Fibroblast of skin of right quadriceps (primary cell): Measurements from ENCODE around the gene NKAIN2.
A peak's percentile ranks its signal among the peaks of the same experiment; 100 is the strongest.

ENCODE experiments used
- DNase-seq: peaks from one replicate; pipeline ENCODE4 v3.0.0-alpha.2; 2013

The NKAIN2 gene

GRCh38 chr6:124792386-124792785 is 988.7 kb downstream of the NKAIN2 start:
- no peak for DNase-seq

- DNase-seq = no peak
Measured at GRCh38 chr6:124793398-124793797, 989.7 kb downstream of the NKAIN2 start.

- peak; percentile 3 for DNase-seq
Measured at GRCh38 chr6:124795643-124796463, 992.2 kb downstream of the NKAIN2 start.

- DNase-seq = no peak
Measured at GRCh38 chr6:124796464-124796970, 992.9 kb downstream of the NKAIN2 start.

- no peak for DNase-seq
Measured at GRCh38 chr6:124797224-124797623, 993.6 kb downstream of the NKAIN2 start.

- no peak for DNase-seq
Measured at GRCh38 chr6:124798942-124799496, 995.4 kb downstream of the NKAIN2 start.

GRCh38 chr6:124799638-124800037 is 996.0 kb downstream of the NKAIN2 start:
- DNase-seq = no peak

GRCh38 chr6:124800222-124800621 is 996.6 kb downstream of the NKAIN2 start:
- DNase-seq = no peak

- DNase-seq = no peak
Measured at GRCh38 chr6:124812067-124812466, 1008.4 kb downstream of the NKAIN2 start.

- DNase-seq = no peak
Measured at GRCh38 chr6:124819346-124819745, 1015.7 kb downstream of the NKAIN2 start.

GRCh38 chr6:124822204-124822613 is 1018.5 kb downstream of the NKAIN2 start:
- DNase-seq = no peak

GRCh38 chr6:124822721-124823120 is 1019.1 kb downstream of the NKAIN2 start:
- DNase-seq = no peak

- no peak for DNase-seq
Measured at GRCh38 chr6:124823240-124824111, 1019.8 kb downstream of the NKAIN2 start.

- no peak for DNase-seq
Measured at GRCh38 chr6:124825564-124825963, 1021.9 kb downstream of the NKAIN2 start.

- DNase-seq = no peak
Measured at GRCh38 chr6:124829822-124830221, 1026.2 kb downstream of the NKAIN2 start.

GRCh38 chr6:124830506-124830905 is 1026.8 kb downstream of the NKAIN2 start:
- no peak for DNase-seq

- DNase-seq = no peak
Measured at GRCh38 chr6:124854338-124854922, 1050.8 kb downstream of the NKAIN2 start.

- DNase-seq = no peak
Measured at GRCh38 chr6:124857746-124858145, 1054.1 kb downstream of the NKAIN2 start.

GRCh38 chr6:124858564-124858963 is 1054.9 kb downstream of the NKAIN2 start:
- no peak for DNase-seq

- DNase-seq = no peak
Measured at GRCh38 chr6:124859366-124859765, 1055.7 kb downstream of the NKAIN2 start.

GRCh38 chr6:124866040-124866439 is 1062.4 kb downstream of the NKAIN2 start:
- no peak for DNase-seq

- DNase-seq = no peak
Measured at GRCh38 chr6:124867121-124867520, 1063.5 kb downstream of the NKAIN2 start.

GRCh38 chr6:124868481-124868880 is 1064.8 kb downstream of the NKAIN2 start:
- DNase-seq = no peak
